ENCODE data around the gene SLC22A12. TPM values are rescaled to one million over a fixed set of nuclear protein-coding genes. Genes with fewer than 3 reads are reported as not detected.
"Not testable (repeated sequence)": the region's sequence is repeated elsewhere in the genome, so short reads cannot be mapped to it uniquely, and the experiment has no call there.

Gene SLC22A12
- total RNA-seq (2014; rRNA removed; shearing (Covaris generic)) = not detected in 2 replicates

DNA sequence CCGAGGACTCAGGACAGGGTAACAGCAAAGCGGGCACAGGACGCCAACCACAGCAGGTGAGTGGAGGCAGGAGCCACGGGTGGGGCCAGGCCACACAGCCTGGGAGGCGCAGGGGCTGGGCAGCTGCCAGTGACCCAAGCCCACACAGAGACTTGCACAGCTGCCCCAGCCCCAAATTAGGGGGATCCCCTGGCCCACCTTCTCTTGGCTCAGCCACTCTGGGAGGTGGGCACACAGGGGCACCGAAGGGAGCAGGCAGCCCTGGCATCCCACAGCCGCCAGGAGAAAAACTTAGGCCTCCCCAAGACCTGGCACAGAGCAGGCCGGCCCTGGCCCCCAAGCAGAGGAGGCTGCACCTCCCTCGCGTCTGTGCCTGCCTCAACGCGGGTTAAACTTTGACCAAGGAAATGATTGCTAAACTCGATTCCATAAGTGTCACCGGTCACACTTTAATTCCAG lies at the start of gene SLC22A12:
Gene SLC22A12 (plus strand): TSS at position 458 of the 459 bp plus-strand sequence. CDS start 337 bp downstream, outside the sequence.
- DNase-seq (ENCODE audit: low read depth) = no peak

DNA sequence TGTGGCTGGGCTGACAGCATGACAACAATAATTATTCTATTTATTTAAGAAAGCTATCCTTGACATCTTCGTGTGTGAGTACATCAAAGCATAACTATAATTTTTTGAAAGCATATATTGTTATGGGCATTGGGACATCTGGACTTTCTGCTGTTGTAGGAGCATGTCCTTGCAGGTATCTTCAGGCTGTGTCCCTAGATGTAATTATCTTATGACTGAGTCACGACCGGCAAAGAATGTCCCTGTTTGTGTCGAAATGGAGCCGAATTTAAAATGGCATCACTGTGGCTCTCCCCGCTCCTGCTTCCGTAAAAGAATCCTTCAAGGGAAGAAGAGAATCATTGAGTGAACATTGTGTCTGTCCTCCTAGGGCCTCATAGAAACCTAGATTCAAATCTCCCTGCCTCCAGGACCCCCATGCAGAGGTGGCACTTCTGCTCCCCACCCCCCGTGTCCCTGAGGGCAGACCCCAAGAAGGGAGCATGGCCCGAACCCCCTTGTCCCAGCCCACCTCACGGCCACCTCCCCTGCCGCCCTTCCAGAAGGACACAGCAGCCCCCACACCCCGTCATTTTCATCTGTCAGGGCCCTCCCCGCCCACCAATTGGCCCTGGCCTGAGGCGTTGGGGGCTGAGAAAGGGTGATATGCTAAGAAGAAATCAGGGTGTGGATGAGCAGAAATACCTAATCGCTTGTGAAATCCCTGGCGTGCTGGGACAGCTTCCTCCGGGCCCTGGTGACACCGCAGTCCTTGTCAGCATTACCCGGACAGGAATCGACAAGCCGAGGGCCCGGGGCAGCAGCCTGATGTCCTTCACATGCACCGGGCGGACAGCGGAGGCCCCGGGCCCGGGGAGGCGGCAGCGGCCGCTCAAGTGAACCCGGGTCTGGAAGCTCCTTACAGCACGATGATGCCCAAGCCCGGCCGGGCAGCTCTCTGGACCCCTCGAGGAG lies 48.6 kb upstream of the SLC22A12 start:
- DNase-seq (ENCODE audit: low read depth) = no peak

DNA sequence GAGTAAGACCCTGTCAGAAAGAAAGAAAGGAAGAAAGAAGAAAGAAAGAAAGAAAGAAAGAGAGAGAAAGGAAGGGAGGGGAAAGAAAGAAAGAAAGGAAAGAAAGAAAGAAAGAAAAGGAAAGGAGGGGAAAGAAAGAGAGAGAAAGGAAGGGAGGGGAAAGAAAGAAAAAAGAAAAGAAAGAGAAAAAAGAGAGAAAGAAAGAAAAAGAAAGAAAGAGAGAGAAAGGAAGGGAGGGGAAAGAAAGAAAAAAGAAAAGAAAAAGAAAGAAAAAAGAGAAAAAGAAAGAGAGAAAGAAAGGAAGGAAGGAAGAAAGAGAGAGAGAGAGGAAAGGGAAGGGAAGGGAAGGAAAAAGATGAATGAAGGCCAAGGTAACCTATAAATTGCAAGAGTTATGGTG lies 47.2 kb upstream of the SLC22A12 start:
- no peak for DNase-seq (ENCODE audit: low read depth)

DNA sequence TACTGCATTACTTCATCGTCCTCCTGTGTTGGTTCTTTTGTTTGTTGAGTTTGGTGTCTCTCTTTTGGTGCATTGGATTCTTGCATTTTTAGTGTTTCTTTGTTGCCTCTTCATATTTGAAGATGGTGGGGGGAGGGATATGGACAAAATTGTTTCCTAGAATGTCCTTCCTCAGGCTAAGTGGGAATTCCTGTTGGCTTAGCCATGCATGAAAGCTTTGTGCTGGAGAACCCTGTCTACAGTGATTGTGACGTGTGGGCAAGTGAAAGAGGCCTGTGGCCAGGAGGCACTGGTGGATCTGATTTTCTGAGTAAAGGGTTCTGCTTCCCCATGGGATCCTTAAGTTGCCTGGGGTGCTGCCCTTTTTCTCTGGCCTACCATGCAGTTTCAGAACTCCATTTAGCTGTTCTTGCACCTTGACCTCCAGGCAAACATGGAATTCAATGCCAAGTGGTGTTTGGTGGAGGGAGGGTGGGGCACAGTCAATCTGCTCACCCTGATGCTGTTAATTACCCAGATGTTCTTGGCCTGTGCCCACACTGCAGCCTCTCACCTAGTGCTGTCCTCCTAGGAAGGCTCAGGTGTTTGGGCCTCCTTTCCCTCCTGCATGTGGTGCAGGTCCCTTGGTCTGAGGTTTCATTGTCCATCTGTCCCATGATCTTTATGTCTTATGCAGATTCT lies 46.3 kb upstream of the SLC22A12 start:
- DNase-seq (ENCODE audit: low read depth) = no peak

DNA sequence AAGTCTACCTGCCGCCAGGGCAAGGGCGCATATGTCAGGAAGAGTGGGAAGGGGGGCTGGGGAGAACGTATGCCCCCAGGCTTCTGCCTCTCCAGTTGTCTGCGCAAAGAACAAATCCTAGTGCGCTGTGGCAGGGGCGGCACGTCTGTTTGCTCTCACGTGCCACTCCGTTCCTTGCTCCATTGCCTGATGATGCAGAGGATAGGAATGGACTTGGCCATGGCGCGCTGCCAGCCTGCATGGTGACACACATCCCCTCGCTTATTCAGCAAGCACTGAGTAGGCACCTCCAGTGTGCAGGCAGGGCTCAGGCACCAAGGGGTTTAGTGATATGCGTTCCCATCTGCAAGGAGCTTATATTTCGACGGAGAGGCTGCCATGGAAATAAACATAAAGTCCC lies 45.4 kb upstream of the SLC22A12 start:
- DNase-seq (ENCODE audit: low read depth) = peak; percentile 96

DNA sequence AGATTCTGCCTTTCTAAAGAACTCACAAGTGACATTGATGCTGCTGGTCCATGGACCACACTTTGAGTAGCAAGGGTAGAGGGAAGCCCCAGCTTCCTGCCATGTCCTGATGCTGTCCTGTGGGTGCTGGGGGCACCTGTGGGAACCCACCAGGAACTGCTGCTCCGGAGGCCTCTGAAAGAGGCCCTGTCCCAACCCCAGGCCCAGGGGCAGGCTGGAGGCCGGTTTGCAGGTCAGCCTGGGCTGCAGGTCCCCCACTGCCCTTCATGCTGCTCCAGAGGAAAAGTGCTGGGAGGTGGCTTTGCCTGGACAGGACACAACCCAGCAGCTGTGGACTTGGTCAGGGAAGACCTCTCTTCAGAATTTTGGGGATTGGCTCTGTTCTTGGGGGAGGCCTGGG lies 44.8 kb upstream of the SLC22A12 start:
- DNase-seq (ENCODE audit: low read depth) = no peak

DNA sequence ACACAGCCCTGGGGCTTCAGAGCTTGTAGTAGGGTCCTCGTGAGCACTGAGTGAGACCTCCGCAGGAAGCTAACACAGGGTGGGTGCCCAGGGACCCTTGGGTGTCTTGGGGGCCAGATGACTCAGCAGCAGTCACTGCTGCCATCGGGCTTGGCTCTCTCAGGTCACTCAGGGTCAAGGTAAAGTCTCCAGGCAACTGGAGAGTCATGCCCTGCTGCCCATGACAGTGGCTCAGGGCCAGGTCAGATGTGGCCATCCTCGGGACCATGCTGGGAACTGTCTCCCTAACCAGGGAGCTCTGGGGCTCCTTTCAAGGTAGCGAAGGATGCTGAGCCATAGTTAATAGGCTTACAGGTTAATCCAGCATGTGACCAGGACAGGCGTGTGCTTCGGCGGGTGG lies 44.4 kb upstream of the SLC22A12 start:
- DNase-seq (ENCODE audit: low read depth) = no peak

DNA sequence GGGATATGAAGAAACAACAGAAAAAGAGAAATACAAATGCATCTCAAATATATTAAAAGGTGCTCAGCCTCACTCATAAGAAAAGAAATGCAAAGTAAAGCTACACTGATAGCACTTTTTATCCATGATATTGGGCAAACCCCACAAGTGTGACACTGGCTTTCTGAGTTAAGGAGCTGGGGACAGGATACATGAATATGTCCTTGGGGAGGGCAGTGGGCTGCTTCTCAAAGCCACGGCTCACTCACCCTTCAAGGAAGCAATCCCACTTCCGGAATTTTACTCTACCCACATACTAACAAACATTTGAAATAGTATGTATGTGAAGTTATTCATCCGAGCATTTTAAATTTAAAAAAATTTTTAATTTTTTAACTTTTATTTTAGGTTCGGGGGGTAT lies 41.1 kb upstream of the SLC22A12 start:
- DNase-seq (ENCODE audit: low read depth) = no peak

DNA sequence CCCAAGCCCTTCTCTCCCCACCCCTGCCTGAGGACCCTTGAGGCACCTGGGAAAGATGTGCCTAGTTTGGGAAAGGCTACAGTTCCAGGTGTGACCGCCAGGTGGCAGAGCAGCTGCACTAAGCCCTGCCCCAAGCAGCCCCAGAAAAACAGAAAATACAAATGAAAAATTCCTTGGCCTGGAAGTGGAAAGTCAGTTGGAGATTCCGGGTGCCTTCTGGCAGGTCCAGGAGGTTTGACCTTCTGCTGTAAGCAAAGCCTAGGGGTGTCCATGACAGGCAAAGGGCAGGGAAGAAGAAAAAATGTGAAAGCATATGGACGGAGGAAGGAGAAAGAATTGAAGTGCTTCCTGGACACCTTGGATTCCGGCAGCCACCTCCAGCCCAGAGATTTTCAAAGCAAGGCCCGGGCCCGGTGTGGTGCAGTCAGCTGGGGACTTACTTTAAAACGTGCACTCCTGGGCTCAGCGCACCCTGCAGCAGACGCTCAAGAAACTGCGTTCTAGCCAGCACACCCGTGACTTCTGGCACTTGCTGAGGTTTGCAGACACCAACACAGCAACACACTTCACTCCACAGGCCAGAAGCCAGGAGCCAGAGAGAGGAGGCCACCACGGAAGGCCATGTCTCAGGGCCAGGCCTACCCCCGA lies 37.3 kb upstream of the SLC22A12 start:
- peak; percentile 51 for DNase-seq (ENCODE audit: low read depth)

DNA sequence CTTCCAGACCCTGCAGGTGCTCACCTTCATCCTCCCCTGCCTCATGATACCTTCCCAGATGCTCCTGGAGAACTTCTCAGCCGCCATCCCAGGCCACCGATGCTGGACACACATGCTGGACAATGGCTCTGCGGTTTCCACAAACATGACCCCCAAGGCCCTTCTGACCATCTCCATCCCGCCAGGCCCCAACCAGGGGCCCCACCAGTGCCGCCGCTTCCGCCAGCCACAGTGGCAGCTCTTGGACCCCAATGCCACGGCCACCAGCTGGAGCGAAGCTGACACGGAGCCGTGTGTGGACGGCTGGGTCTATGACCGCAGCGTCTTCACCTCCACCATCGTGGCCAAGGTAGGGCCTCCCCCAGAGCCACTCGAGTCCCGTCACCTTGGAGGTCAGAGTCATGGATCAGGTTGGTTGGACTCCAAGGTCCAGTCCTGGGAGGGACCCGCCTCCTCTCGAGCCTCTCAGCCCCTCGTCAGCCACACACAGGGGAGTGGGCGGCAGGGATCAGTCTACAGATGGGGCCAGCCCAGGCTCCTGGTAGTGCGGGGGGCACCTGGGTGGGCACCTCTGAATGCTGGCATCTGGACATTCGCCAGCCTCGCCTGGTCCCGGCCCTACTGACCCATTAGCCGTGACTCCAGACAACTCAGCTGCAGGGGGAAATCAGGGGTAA lies 34.8 kb upstream of the SLC22A12 start:
- DNase-seq (ENCODE audit: low read depth) = no peak

DNA sequence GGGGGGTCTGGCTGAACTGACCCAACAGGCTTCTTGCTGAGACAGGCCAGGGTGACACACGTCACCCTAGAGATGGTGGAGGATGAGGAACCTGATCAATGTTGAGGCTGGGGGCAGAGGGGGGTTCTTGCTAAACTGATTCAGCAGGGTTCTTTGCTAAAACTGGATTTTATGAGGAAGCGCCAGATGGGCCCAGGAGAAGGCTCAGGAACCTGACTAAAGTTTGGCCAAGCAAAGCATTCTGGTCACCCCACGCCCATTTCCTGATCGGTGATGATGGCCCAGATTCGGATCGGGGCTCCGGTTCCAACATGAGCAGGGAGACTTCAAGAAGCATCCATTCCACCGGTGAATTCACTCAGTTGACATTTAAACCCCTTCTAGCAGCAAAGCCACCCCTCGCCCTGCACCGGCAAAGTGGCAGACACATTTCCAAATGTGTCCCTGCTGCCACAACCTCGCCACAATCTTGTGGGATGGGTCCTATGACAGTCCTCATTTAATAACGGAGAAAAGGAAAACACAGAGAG lies 34.2 kb upstream of the SLC22A12 start:
- DNase-seq (ENCODE audit: low read depth) = no peak

DNA sequence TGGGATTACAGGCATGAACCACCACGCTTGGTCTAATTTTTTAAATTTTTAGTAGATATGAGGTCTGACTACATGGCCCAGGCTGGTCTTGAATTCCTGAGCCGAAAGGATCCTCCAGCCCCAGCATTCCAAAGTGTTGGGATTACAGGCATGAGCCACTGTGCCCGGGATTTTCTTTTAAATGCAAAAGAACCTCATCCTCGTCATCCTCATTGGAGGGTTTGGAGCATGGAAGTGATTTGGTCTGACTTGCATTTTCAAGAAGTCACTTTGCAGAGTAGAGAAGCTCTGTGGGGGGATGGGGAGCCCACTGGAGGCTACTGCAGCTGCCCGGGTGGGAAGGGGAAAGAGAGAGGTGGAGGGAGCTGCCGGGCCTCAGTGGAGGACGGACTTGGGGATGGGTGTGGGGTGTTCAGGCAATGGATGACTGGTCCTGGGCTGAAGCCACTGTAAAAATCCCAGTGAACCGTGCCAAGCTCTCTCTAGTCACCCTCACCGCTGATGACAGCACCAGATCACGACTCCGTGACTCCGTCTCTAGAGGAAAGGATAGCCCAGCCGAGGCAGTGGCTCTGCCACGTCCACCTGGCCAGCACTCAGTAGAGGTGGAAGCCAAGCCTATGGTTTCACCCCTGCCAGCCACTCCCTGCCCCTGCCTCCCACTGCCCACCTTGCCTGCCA lies 32.8 kb upstream of the SLC22A12 start:
- no peak for DNase-seq (ENCODE audit: low read depth)

DNA sequence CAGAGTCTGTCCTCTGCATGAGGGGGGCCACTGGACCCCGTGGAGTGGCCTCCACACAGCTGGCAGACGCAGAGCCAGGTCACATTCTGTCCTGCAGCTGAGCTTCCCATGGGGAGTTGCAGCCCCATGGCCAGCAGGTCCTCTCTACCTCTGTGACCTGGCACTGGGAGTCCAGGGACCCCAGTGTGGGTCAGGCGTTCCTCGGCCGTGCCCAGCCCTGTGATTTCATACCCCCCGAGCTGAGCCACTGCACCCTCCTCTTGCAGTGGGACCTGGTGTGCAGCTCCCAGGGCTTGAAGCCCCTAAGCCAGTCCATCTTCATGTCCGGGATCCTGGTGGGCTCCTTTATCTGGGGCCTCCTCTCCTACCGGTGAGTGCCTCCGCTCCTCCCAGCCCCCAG lies 32.2 kb upstream of the SLC22A12 start:
- DNase-seq (ENCODE audit: low read depth) = no peak

DNA sequence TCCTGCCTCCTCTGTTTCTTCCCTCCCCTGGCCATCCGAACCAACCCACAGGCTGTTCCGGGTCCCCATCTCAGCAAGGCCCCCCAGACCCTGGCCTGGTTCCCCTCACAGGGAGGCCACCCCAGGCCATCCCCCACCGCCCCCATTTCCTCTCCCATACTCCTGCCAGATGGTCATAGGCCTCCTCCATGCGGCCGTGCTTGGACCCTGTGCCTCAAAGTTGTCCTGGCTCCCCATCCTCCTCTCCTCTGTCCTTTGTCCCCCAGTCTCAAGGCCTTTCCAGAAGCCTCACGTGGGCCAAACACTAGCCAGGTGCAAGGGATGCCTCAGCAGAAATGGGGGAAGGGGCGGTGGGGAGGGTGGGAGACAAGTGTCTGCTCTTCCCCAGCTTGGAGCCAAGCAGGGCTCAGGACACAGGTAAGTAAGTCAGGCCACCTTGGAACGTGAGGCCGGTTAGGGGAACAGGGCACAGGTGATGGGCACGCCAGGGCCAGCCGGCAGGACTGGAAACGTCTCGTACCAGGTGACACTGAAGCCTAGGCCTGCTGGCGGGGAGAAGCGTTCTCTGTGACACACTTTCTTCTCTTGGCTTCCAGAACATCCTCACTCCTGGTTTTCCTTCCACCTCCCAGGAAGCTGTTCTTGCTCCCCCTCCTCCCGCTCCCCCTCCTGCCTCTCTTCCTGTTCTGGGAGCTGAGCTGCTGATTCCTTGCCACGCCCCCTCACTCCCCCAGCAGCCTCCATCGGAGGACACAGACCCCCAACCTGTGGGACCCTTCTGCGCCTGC lies 31.5 kb upstream of the SLC22A12 start:
- DNase-seq (ENCODE audit: low read depth) = no peak

DNA sequence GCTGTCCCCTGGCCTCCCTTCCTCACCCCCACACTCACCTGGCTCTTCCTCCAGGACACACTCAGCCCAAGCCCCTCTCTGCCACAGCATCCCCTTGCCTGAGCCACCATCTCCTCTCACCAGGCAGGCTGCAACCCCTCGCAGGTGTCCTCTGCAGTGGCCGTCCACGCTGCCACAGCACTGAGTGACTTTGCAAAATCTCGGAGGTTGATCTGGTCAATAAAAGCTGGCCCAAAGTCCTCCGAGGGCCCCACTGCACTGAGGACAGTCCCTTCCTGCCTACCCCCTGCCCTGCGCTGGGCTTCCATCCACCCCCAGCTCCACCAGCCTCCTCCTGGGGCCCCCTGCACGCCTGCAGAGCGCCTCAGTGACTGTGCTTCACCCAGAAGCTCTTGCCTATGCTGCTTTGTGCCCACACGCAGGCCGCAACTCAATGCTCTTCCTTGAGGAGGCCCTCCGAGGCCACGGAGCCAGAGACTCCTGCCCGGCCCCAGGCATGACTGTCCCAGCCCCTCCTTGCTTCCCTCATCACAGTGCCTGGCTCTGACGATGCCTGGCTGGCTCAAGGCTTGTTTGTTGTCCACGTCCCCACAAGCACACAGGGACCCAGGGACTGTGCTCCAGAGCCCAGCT lies 30.8 kb upstream of the SLC22A12 start:
- no peak for DNase-seq (ENCODE audit: low read depth)

DNA sequence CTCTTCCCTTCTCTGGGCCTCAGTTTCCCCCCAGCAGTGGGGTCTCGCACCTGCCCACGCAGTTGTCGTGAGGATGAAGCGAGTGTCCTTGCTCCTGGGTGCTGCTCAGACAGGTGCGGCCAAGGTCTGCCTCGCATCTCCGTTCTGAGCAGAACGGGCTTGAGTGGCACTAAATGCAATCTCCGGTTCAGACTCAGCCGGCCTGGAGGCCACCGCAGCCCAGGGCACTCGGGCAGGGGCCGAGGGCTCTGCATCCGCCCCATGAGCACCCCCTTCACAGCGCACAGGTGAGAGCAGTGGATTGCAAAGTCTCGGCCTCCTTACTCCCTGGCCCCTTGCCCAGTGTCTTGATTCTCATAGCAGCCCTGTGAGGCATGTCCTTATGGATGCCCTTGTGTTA lies 30.1 kb upstream of the SLC22A12 start:
- no peak for DNase-seq (ENCODE audit: low read depth)

DNA sequence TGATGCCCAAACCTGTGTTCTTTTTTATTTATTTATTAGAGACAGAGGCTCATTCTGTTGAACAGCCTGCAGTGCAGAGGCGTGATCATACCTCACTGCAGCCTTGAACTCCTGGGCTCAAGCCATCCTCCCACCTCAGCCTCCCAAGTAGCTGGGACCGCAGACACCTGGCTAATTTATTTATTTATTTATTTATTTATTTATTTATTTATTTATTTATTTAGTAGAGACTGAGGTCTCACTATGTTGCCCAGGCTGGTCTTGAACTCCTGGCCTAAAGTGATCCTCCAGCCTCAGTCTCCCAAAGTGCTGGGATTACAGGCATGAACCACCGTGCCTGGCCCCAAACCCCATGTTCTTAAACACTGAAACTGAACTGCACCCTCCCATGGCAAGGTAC lies 29.6 kb upstream of the SLC22A12 start:
- DNase-seq (ENCODE audit: low read depth) = not testable (repeated sequence)

DNA sequence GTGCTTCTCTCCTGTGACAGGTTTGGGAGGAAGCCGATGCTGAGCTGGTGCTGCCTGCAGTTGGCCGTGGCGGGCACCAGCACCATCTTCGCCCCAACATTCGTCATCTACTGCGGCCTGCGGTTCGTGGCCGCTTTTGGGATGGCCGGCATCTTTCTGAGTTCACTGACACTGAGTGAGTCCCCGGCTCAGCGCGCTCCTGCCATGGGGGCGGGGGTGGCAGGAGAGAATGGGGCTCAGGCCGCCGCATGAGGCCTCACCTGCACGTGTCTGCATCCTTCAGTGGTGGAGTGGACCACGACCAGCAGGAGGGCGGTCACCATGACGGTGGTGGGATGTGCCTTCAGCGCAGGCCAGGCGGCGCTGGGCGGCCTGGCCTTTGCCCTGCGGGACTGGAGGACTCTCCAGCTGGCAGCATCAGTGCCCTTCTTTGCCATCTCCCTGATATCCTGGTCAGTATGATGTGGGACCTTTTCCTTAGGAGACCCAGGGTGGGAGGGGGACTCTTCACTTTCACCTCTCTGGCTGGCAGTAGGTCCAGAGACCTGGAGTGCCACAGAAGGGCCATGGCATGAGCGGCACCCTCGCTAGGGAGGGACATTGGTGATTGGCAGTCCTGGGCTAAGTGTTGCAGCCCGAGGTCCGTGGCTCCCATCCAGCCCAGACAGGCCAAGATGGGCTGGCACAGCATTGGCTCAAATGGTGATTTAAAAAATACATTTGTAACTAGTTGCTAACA lies 28.9 kb upstream of the SLC22A12 start:
- no peak for DNase-seq (ENCODE audit: low read depth)

Data from Daoy (cell line).